Liver (tissue), 9 donors: ENCODE measurements around the gene WNT11. TPM values are rescaled to one million over a fixed set of nuclear protein-coding genes. Genes with fewer than 3 reads are reported as not detected.

ENCODE experiments used
- DNase-seq: peaks from one replicate; pipeline ENCODE4 v3.0.0-alpha.2; 2017; ENCODE audit warnings: low spot score
- H3K27ac ChIP-seq, 2 donors: one replicate each; pipeline ENCODE4 v1.7.0; 2013; ENCODE audit warnings: inconsistent platforms in 2 of 2, low read length in 2 of 2, control low read depth in 1 of 2, low read depth in 1 of 2, mild to moderate bottlenecking in 1 of 2
- H3K27me3 ChIP-seq, 4 donors: one replicate each; pipeline versions ENCODE4 v1.6.1 to v1.7.0; 2013; ENCODE audit warnings: low read length in 3 of 4, inconsistent platforms in 1 of 4, mild to moderate bottlenecking in 1 of 4, moderate library complexity in 1 of 4; ENCODE audit not compliant: control insufficient read depth in 4 of 4, insufficient read depth in 4 of 4
- H3K36me3 ChIP-seq, 4 donors: one replicate each; pipeline versions ENCODE4 v1.6.1 to v1.7.0; 2013; ENCODE audit warnings: low read length in 3 of 4, mild to moderate bottlenecking in 3 of 4, low read depth in 1 of 4, moderate library complexity in 1 of 4; ENCODE audit not compliant: control insufficient read depth in 4 of 4, insufficient read depth in 3 of 4
- H3K4me1 ChIP-seq, 4 donors: one replicate each; pipeline versions ENCODE4 v1.6.1 to v1.7.0; 2013; ENCODE audit warnings: low read length in 3 of 4, mild to moderate bottlenecking in 3 of 4, moderate library complexity in 1 of 4; ENCODE audit not compliant: control insufficient read depth in 4 of 4, insufficient read depth in 4 of 4
- H3K4me3 ChIP-seq, 3 donors: one replicate each; pipeline versions ENCODE4 v1.6.1 to v1.7.0; 2013; ENCODE audit warnings: low read length in 3 of 3, control low read depth in 1 of 3, low read depth in 1 of 3, mild to moderate bottlenecking in 1 of 3
- H3K9ac ChIP-seq, 2 donors: one replicate each; pipeline ENCODE4 v1.7.0; 2013; ENCODE audit warnings: low read length in 2 of 2, mild to moderate bottlenecking in 2 of 2, moderate library complexity in 2 of 2, control low read depth in 1 of 2, low read depth in 1 of 2
- H3K9me3 ChIP-seq, 4 donors: one replicate each; pipeline versions ENCODE4 v1.6.1 to v1.7.0; 2013; ENCODE audit warnings: low read length in 3 of 4; ENCODE audit not compliant: control insufficient read depth in 4 of 4
- ATF3 ChIP-seq: IDR thresholded peaks from 2 replicates; pipeline ENCODE4 v1.6.1; 2016; ENCODE audit warnings: antibody characterized with exemption
- CTCF ChIP-seq: fragments of 150-350 bp; IDR thresholded peaks from 2 replicates; pipeline ENCODE4 v1.5.1; 2017; ENCODE audit warnings: improper control_type of control experiment, low read depth, low read length; ENCODE audit not compliant: missing input control
- EGR1 ChIP-seq, 2 donors: IDR thresholded peaks; 2 replicates each; pipeline ENCODE4 v1.6.1; 2016 to 2018; ENCODE audit warnings: antibody characterized with exemption in 2 of 2, low read depth in 2 of 2
- FOXA1 ChIP-seq: IDR thresholded peaks from 2 replicates; pipeline ENCODE4 v1.6.1; 2016; ENCODE audit warnings: antibody characterized with exemption
- FOXA2 ChIP-seq: IDR thresholded peaks from 2 replicates; pipeline ENCODE4 v1.6.1; 2016; ENCODE audit warnings: antibody characterized with exemption
- GABPA ChIP-seq, 2 donors: IDR thresholded peaks in 1 of 2; conservative IDR thresholded peaks in 1 of 2; 2 replicates each; pipeline ENCODE4 v1.6.1; 2016; ENCODE audit warnings: antibody characterized with exemption in 2 of 2, mild to moderate bottlenecking in 1 of 2, moderate library complexity in 1 of 2
- HNF4A ChIP-seq, 2 donors: conservative IDR thresholded peaks; 2 replicates each; pipeline ENCODE4 v1.6.1; 2016; ENCODE audit warnings: antibody characterized with exemption in 2 of 2, mild to moderate bottlenecking in 2 of 2
- HNF4G ChIP-seq: IDR thresholded peaks from 2 replicates; pipeline ENCODE4 v1.6.1; 2016; ENCODE audit warnings: antibody characterized with exemption
- JUND ChIP-seq, 2 donors: IDR thresholded peaks; 2 replicates each; pipeline ENCODE4 v1.6.1; 2016; ENCODE audit warnings: antibody characterized with exemption in 2 of 2
- MAX ChIP-seq: IDR thresholded peaks from 2 replicates; pipeline ENCODE4 v1.6.1; 2016; ENCODE audit warnings: antibody characterized with exemption
- NR2F2 ChIP-seq: IDR thresholded peaks from 2 replicates; pipeline ENCODE4 v1.6.1; 2016; ENCODE audit warnings: antibody characterized with exemption
- RAD21 ChIP-seq, 2 donors: IDR thresholded peaks; 2 replicates each; pipeline ENCODE4 v1.6.1; 2016; ENCODE audit warnings: antibody characterized with exemption in 2 of 2, mild to moderate bottlenecking in 2 of 2
- REST ChIP-seq: IDR thresholded peaks from 2 replicates; pipeline ENCODE4 v1.6.1; 2016; ENCODE audit warnings: antibody characterized with exemption, mild to moderate bottlenecking
- RXRA ChIP-seq, 2 donors: IDR thresholded peaks; 2 replicates each; pipeline ENCODE4 v1.6.1; 2017 to 2018; ENCODE audit warnings: antibody characterized with exemption in 2 of 2, mild to moderate bottlenecking in 1 of 2
- SP1 ChIP-seq: IDR thresholded peaks from 2 replicates; pipeline ENCODE4 v1.6.1; 2018; ENCODE audit warnings: antibody characterized with exemption, mild to moderate bottlenecking
- TAF1 ChIP-seq: conservative IDR thresholded peaks from 2 replicates; pipeline ENCODE4 v1.6.1; 2016; ENCODE audit warnings: antibody characterized with exemption, mild to moderate bottlenecking
- YY1 ChIP-seq: IDR thresholded peaks from 2 replicates; pipeline ENCODE4 v1.6.1; 2016; ENCODE audit warnings: antibody characterized with exemption, mild to moderate bottlenecking
- ZBTB33 ChIP-seq: IDR thresholded peaks from 2 replicates; pipeline ENCODE4 v1.6.1; 2016; ENCODE audit warnings: antibody characterized with exemption
- WGBS: extraction: QIAGEN DNeasy Blood & Tissue Kit; methylation state at CpG from one replicate; pipeline ENCODE4 v1.1.7; 2013; 5-methylcytosine and 5-hydroxymethylcytosine counted together
- polyA plus RNA-seq, 2 donors: library from polyadenylated mRNA; stranded (reverse) in 1 of 2; unstranded in 1 of 2; fragments of 200-250 nt in 1 of 2; fragments of >200 nt in 1 of 2; fragmentation: Nextera tagmentation in 1 of 2; extraction: Ambion mirVana in 1 of 2; gene quantifications; one replicate each; pipeline versions ENCODE4 v1.2.1 to v1.2.3, GENCODE V29; 2013 to 2015
- total RNA-seq, 2 donors: library from RNA; depleted of rRNA; stranded (reverse); fragments of >200 nt; gene quantifications; one replicate each; pipeline ENCODE4 v1.2.3, GENCODE V29; 2014
- donor health status: healthy.
- donor health status: healthy.
- donor health status: healthy.
- donor health status: healthy.
- donor health status: healthy.

Gene WNT11
- total and polyA plus RNA-seq, 4 donors = 1.1 to 4.8 (median 2.5) TPM

- WGBS = 88% methylated on average over 3 of the region's 3 CpGs
- H3K27ac ChIP-seq = no peak overlapping the region
Measured at GRCh38 chr11:76196849-76197248, 9.5 kb downstream of the WNT11 start.

More at GRCh38 chr11:76196849-76197248, 9.5 kb downstream of the WNT11 start:
- Histone ChIP-seq H3K27me3 (no peaks in the 10 kb centered on the region), H3K4me3 (no peak overlapping the region), H3K36me3 (peaks cover 0 to 7% (median 2%) of the 10 kb centered on the region in 4 donors), H3K9ac (no peak overlapping the region), H3K4me1 (no peaks in the 10 kb centered on the region), H3K9me3 (no peaks in the 10 kb centered on the region)
- DNase-seq = no peak
- no peak for TF ChIP-seq HNF4G
- no peak for TF ChIP-seq SP1
- no peak for TF ChIP-seq GABPA (IDR thresholded peaks at IDR 0.05 in 1 of 2, conservative IDR thresholded peaks at IDR 0.05 in 1 of 2)
- no peak for TF ChIP-seq RAD21 (IDR thresholded peaks at IDR 0.05)
- TF ChIP-seq REST = no peak
- TF ChIP-seq YY1 = no peak
- no peak for TF ChIP-seq CTCF
- no peak for TF ChIP-seq ZBTB33
- no peak for TF ChIP-seq HNF4A (conservative IDR thresholded peaks at IDR 0.05)
- TF ChIP-seq ATF3 = no peak
- no peak for TF ChIP-seq TAF1
- no peak for TF ChIP-seq JUND (IDR thresholded peaks at IDR 0.05)
- TF ChIP-seq FOXA1 = no peak
- no peak for TF ChIP-seq EGR1 (IDR thresholded peaks at IDR 0.05; ENCODE audit: low read depth in 2 of 2)
- no peak for TF ChIP-seq RXRA (IDR thresholded peaks at IDR 0.05)
- TF ChIP-seq NR2F2 = no peak
- no peak for TF ChIP-seq FOXA2
- no peak for TF ChIP-seq MAX
